Adrenal gland (tissue), 5 donors: Measurements from ENCODE around the gene GLS.

Experiments
- CTCF ChIP-seq, 6 experiments: fragments of 450-650 bp in 4 of 6; fragments of 200-600 bp in 2 of 6; sonication (generic) in 1 of 6; IDR thresholded peaks; 1 replicate in 5 of 6; 2 replicates in 1 of 6; pipeline versions ENCODE4 v1.5.1 to v1.8.0; 2016 to 2021; ENCODE audit warnings: antibody characterized with exemption in 6 of 6, mild to moderate bottlenecking in 2 of 6, moderate library complexity in 1 of 6
- POLR2A ChIP-seq, 2 donors: fragments of 450-650 bp; IDR thresholded peaks; one replicate each; pipeline ENCODE4 v1.6.1; 2017; ENCODE audit warnings: antibody characterized with exemption in 2 of 2, mild to moderate bottlenecking in 2 of 2, moderate library complexity in 1 of 2
- donor health status: DM: no; HTN: no; CAD: no.

- TF ChIP-seq CTCF (IDR thresholded peaks at IDR 0.05) (no peak), POLR2A (IDR thresholded peaks at IDR 0.05) (no peak)
These were observed 36.5 kb upstream of the GLS start for GRCh38 chr2:190843890-190844699.
